A549 (cell line): ENCODE data around the gene ADARB2.

Experiments used
- CTCF ChIP-seq: fragments of >200 bp; sonication (Bioruptor Twin); formaldehyde crosslinking; IDR thresholded peaks from 3 replicates; pipeline ENCODE4 v1.5.1; 2016
- HMGXB4 ChIP-seq: fragments of 250-450 bp; sonication (Bioruptor Pico); IDR thresholded peaks from 2 replicates; pipeline ENCODE4 v1.5.0; 2021; ENCODE audit warnings: mild to moderate bottlenecking, moderate library complexity, borderline replicate concordance
- POLR2A ChIP-seq: IDR thresholded peaks from 2 replicates; pipeline ENCODE4 v1.6.1; 2012; ENCODE audit warnings: mild to moderate bottlenecking, low read length
- RAD21 ChIP-seq, 2 experiments: fragments of >200 bp in 1 of 2; sonication (Bioruptor Twin) in 1 of 2; formaldehyde crosslinking in 1 of 2; IDR thresholded peaks in 1 of 2; conservative IDR thresholded peaks in 1 of 2; 2 replicates in 1 of 2; 3 replicates in 1 of 2; pipeline ENCODE4 v1.6.1; 2012 to 2018; ENCODE audit warnings: inconsistent platforms in 1 of 2
- USF2 ChIP-seq: fragments of 450-650 bp; IDR thresholded peaks from 2 replicates; pipeline ENCODE4 v1.6.1; 2014; ENCODE audit warnings: antibody characterized with exemption
- ZFP36 ChIP-seq: fragments of 450-650 bp; IDR thresholded peaks from 2 replicates; pipeline ENCODE4 v1.6.1; 2014; ENCODE audit warnings: borderline replicate concordance; ENCODE audit not compliant: partially characterized antibody

- no peak for TF ChIP-seq CTCF
- TF ChIP-seq USF2, result no peak
- no peak for TF ChIP-seq RAD21 (conservative IDR thresholded peaks at IDR 0.05 in 1 of 2, IDR thresholded peaks at IDR 0.05 in 1 of 2)
- TF ChIP-seq POLR2A, result no peak
- TF ChIP-seq ZFP36, result no peak
- TF ChIP-seq HMGXB4, result no peak
Observed at GRCh38 chr10:1208366-1209311, 528.7 kb downstream of the ADARB2 start.
